Measurements from ENCODE around the gene PLCD3. TPM values are rescaled to one million over a fixed set of nuclear protein-coding genes. Genes with fewer than 3 reads are reported as not detected.

Gene PLCD3
- total and polyA plus RNA-seq, 2 of the 8 experiments (the other 6 are each of a cell fraction or from before 2014, with no cell fraction given): 26.5 to 48.1 TPM

GRCh38 chr17:45161288-45162024 is 29.1 kb upstream of the PLCD3 start, which contains the start of gene HEXIM2:
Gene HEXIM2, plus strand, starts transcription at chr17:45161875. Its CDS starts 919 bp downstream, at chr17:45162794.
- Histone ChIP-seq H2AFZ (ENCODE audit: low read length) (0 out of 2 replicates have a peak within 1 kb of the TSS, but pooled peaks have one; percentile 4), H2BK5ac (ENCODE audit: low read depth, low read length) (peak within 1 kb of the TSS; percentile 99), H3K23ac (ENCODE audit: insufficient read length) (no peak within 1 kb of the TSS), H3K14ac (ENCODE audit: insufficient read length) (peak within 1 kb of the TSS; percentile 66), H4K8ac (ENCODE audit: extremely low read depth, insufficient read depth, low read length) (peak within 1 kb of the TSS; percentile 100), H3K56ac (replicated peaks; ENCODE audit: insufficient read length, low read depth, low read length) (peak within 1 kb of the TSS; percentile 98), H3K4me2 (ENCODE audit: insufficient read depth in 1 of 2, low read depth in 2 of 2, low read length in 2 of 2) (peak within 1 kb of the TSS; percentile 81 to 84), H4K20me1 (replicated peaks in 1 of 2; ENCODE audit: control insufficient read depth in 1 of 2, insufficient read depth in 2 of 2, low read length in 2 of 2) (no peaks in the 10 kb centered on the region), H3K79me2 (ENCODE audit: control insufficient read depth in 1 of 2, insufficient read depth in 2 of 2, low read length in 2 of 2) (peaks cover 0 to 6% of the 10 kb centered on the region in 2 experiments; a peak in 2 of 4 replicates), H3K4me3 (ENCODE audit: extremely low read depth in 1 of 4, insufficient read depth in 2 of 4, low read depth in 3 of 4, low read length in 4 of 4) (peak within 1 kb of the TSS; percentile 73 to 97 (median 88)), H4K91ac (replicated peaks; ENCODE audit: insufficient read length, low read length) (peak within 1 kb of the TSS; percentile 97), H3K4ac (replicated peaks; ENCODE audit: insufficient read length, low read depth, low read length) (peak within 1 kb of the TSS; percentile 98), H3K18ac (ENCODE audit: extremely low read depth, low read length) (peak within 1 kb of the TSS; percentile 99), H2BK12ac (ENCODE audit: low read depth, low read length) (peak within 1 kb of the TSS; percentile 81), H3K79me1 (ENCODE audit: low read depth, low read length) (no peaks in the 10 kb centered on the region), H3K27ac (ENCODE audit: low read depth, low read length) (peak within 1 kb of the TSS; percentile 99), H4K5ac (ENCODE audit: insufficient read length, low read depth, low read length) (peak within 1 kb of the TSS; percentile 95), H3K9ac (replicated peaks in 1 of 4; ENCODE audit: extremely low read depth in 1 of 4, low read depth in 3 of 4, low read length in 3 of 4) (peak within 1 kb of the TSS; percentile 98 to 100 (median 99)), H3K23me2 (ENCODE audit: low read depth, low read length) (peaks cover 6% of the 10 kb centered on the region), H3K4me1 (replicated peaks in 1 of 4; ENCODE audit: control insufficient read depth in 3 of 4, insufficient read depth in 4 of 4, low read length in 3 of 4) (peaks cover 0 to 9% (median 3%) of the 10 kb centered on the region in 4 experiments; a peak in 3 of 7 replicates), H2BK15ac (ENCODE audit: low read length) (peak within 1 kb of the TSS; percentile 1; the same call in 1 of the 2 replicates), H2AK5ac (ENCODE audit: low read depth, low read length) (peak within 1 kb of the TSS; percentile 71; the same call in 1 of the 2 replicates), H2BK120ac (replicated peaks; ENCODE audit: low read depth, low read length) (peak within 1 kb of the TSS; percentile 70), H3K9me3 (ENCODE audit: insufficient read depth in 2 of 2, low read depth in 1 of 2, low read length in 1 of 2) (no peaks in the 10 kb centered on the region), H2BK20ac (ENCODE audit: low read length) (0 out of 2 replicates have a peak within 1 kb of the TSS, but pooled peaks have one; percentile 15), H3K27me3 (replicated peaks in 1 of 4; ENCODE audit: control insufficient read depth in 3 of 4, extremely low read depth in 1 of 4, insufficient read depth in 3 of 4, low read length in 3 of 4) (no peaks in the 10 kb centered on the region), H3K36me3 (ENCODE audit: control insufficient read depth in 2 of 4, insufficient read depth in 4 of 4, low read length in 3 of 4) (no peaks in the 10 kb centered on the region)
- FAIRE-seq (peak; percentile 65), DNase-seq (ENCODE audit: low read depth in 1 of 2, low spot score in 2 of 2) (peak; percentile 99)
- ChIA-PET CTCF (ENCODE audit: partially characterized antibody) (interaction anchor here (0.6 to 11.5 kb wide), 17 partner anchors 9 to 81 kb away, joined by 3 to 115 read pairs (median 4); partner anchors contain the start of genes ACBD4 and HEXIM1), POLR2A (ENCODE audit: partially characterized antibody) (interaction anchor here (0.6 to 26.8 kb wide), 34 partner anchors 6 to 1032 kb away, joined by 3 to 1076 read pairs (median 6); partner anchors contain the start of genes ACBD4, DCAKD, EFTUD2 and HEXIM1)
- 2% methylated on average over 53 of the region's 53 CpGs; no CpG with 5 or more reads in 1 of the 2 experiments for WGBS, 2 experiments (ENCODE audit: extremely low coverage in 1 of 2, insufficient coverage in 1 of 2, insufficient read length in 1 of 2, insufficient replicate concordance in 2 of 2, low coverage in 1 of 2, low lambda C conversion rate in 2 of 2, missing lambda C conversion rate in 1 of 2)
- TF ChIP-seq GTF2F1 (IDR thresholded peaks at IDR 0.05; ENCODE audit: borderline replicate concordance, low read depth, low read length) (no peak), SIX5 (IDR thresholded peaks at IDR 0.05; ENCODE audit: low read depth, low read length) (peak; percentile 84), ASH2L (IDR thresholded peaks at IDR 0.05; ENCODE audit: low read length) (peak; percentile 81), POU5F1 (IDR thresholded peaks at IDR 0.05; ENCODE audit: low read depth, low read length) (no peak), TAF1 (IDR thresholded peaks at IDR 0.05; ENCODE audit: low read depth, low read length) (peak; percentile 98), HDAC2 (IDR thresholded peaks at IDR 0.05; ENCODE audit: borderline replicate concordance in 1 of 2, low read depth in 2 of 2, low read length in 2 of 2) (no peak), NRF1 (IDR thresholded peaks at IDR 0.05; ENCODE audit: low read depth, low read length) (peak; percentile 67), JUN (IDR thresholded peaks at IDR 0.05; ENCODE audit: low read depth, low read length) (no peak)
- TF ChIP-seq, protein P1, sequence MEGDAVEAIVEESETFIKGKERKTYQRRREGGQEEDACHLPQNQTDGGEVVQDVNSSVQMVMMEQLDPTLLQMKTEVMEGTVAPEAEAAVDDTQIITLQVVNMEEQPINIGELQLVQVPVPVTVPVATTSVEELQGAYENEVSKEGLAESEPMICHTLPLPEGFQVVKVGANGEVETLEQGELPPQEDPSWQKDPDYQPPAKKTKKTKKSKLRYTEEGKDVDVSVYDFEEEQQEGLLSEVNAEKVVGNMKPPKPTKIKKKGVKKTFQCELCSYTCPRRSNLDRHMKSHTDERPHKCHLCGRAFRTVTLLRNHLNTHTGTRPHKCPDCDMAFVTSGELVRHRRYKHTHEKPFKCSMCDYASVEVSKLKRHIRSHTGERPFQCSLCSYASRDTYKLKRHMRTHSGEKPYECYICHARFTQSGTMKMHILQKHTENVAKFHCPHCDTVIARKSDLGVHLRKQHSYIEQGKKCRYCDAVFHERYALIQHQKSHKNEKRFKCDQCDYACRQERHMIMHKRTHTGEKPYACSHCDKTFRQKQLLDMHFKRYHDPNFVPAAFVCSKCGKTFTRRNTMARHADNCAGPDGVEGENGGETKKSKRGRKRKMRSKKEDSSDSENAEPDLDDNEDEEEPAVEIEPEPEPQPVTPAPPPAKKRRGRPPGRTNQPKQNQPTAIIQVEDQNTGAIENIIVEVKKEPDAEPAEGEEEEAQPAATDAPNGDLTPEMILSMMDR (IDR thresholded peaks at IDR 0.05; ENCODE audit: control extremely low read depth in 1 of 3, insufficient read depth in 1 of 3, low read depth in 1 of 3, low read length in 3 of 3): no peak
